ENCODE data around the gene TMEM178B.

DNA sequence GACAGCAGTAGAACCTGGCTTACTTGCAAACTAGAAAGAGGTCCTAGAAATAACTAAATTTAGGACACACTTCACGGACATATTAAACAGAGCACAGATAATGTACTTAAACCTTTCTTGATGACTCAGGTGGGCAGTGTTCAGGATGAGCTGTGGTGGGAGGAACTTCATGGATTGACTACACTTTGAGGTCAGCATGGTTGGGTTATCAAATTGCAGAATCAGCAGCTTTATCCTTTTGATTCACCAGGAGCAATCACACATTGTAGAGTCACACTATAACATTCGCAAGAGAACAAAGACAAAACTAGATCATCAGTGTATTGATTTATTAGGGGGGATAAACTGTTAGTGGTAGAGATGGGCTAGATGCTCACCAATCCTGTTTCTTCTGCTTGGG, 438.7 kb downstream of the TMEM178B start:
- TF ChIP-seq, protein P1, sequence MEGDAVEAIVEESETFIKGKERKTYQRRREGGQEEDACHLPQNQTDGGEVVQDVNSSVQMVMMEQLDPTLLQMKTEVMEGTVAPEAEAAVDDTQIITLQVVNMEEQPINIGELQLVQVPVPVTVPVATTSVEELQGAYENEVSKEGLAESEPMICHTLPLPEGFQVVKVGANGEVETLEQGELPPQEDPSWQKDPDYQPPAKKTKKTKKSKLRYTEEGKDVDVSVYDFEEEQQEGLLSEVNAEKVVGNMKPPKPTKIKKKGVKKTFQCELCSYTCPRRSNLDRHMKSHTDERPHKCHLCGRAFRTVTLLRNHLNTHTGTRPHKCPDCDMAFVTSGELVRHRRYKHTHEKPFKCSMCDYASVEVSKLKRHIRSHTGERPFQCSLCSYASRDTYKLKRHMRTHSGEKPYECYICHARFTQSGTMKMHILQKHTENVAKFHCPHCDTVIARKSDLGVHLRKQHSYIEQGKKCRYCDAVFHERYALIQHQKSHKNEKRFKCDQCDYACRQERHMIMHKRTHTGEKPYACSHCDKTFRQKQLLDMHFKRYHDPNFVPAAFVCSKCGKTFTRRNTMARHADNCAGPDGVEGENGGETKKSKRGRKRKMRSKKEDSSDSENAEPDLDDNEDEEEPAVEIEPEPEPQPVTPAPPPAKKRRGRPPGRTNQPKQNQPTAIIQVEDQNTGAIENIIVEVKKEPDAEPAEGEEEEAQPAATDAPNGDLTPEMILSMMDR (tag by site-specific recombination; IDR thresholded peaks at IDR 0.05) = no peak
- no peak for TF ChIP-seq ZNF114 (tag by site-specific recombination; IDR thresholded peaks at IDR 0.05)
- TF ChIP-seq, protein P2, sequence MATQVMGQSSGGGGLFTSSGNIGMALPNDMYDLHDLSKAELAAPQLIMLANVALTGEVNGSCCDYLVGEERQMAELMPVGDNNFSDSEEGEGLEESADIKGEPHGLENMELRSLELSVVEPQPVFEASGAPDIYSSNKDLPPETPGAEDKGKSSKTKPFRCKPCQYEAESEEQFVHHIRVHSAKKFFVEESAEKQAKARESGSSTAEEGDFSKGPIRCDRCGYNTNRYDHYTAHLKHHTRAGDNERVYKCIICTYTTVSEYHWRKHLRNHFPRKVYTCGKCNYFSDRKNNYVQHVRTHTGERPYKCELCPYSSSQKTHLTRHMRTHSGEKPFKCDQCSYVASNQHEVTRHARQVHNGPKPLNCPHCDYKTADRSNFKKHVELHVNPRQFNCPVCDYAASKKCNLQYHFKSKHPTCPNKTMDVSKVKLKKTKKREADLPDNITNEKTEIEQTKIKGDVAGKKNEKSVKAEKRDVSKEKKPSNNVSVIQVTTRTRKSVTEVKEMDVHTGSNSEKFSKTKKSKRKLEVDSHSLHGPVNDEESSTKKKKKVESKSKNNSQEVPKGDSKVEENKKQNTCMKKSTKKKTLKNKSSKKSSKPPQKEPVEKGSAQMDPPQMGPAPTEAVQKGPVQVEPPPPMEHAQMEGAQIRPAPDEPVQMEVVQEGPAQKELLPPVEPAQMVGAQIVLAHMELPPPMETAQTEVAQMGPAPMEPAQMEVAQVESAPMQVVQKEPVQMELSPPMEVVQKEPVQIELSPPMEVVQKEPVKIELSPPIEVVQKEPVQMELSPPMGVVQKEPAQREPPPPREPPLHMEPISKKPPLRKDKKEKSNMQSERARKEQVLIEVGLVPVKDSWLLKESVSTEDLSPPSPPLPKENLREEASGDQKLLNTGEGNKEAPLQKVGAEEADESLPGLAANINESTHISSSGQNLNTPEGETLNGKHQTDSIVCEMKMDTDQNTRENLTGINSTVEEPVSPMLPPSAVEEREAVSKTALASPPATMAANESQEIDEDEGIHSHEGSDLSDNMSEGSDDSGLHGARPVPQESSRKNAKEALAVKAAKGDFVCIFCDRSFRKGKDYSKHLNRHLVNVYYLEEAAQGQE (tag by site-specific recombination; IDR thresholded peaks at IDR 0.05) = no peak
- TF ChIP-seq, protein P3, sequence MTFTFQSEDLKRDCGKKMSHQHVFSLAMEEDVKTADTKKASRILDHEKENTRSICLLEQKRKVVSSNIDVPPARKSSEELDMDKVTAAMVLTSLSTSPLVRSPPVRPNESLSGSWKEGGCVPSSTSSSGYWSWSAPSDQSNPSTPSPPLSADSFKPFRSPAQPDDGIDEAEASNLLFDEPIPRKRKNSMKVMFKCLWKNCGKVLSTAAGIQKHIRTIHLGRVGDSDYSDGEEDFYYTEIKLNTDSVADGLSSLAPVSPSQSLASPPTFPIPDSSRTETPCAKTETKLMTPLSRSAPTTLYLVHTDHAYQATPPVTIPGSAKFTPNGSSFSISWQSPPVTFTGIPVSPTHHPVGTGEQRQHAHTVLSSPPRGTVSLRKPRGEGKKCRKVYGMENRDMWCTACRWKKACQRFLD (tag by site-specific recombination; IDR thresholded peaks at IDR 0.05) = no peak
- TF ChIP-seq, protein P4, sequence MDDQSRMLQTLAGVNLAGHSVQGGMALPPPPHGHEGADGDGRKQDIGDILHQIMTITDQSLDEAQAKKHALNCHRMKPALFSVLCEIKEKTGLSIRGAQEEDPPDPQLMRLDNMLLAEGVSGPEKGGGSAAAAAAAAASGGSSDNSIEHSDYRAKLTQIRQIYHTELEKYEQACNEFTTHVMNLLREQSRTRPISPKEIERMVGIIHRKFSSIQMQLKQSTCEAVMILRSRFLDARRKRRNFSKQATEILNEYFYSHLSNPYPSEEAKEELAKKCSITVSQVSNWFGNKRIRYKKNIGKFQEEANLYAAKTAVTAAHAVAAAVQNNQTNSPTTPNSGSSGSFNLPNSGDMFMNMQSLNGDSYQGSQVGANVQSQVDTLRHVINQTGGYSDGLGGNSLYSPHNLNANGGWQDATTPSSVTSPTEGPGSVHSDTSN (CRISPR knock-in tag; IDR thresholded peaks at IDR 0.05) = no peak
- TF ChIP-seq ZNF558 (tag by site-specific recombination; IDR thresholded peaks at IDR 0.05) = no peak
- no peak for TF ChIP-seq ZNF10 (tag by site-specific recombination; IDR thresholded peaks at IDR 0.05)
- no peak for TF ChIP-seq ZNF169 (tag by site-specific recombination; IDR thresholded peaks at IDR 0.05)
- TF ChIP-seq ZNF404 (tag by site-specific recombination; IDR thresholded peaks at IDR 0.05) = no peak
